G401.6 (cell line): ENCODE measurements around the gene CLIP1.
"Not testable (repeated sequence)": the region's sequence is repeated elsewhere in the genome, so short reads cannot be mapped to it uniquely, and the experiment has no call there.

ENCODE experiments used
- FAIRE-seq: peaks from 2 replicates; lab custom pipeline; 2012; peaks lifted over from hg19 to GRCh38; lab: Jason Lieb, UNC

The CLIP1 gene

GRCh38 chr12:122421821-122422729 lies at the start of gene CLIP1:
Gene CLIP1, minus strand, starts transcription at chr12:122422669. Its CDS starts 42,217 bp downstream, at chr12:122380452.
- no peak for FAIRE-seq

- peak; percentile 90 for FAIRE-seq
Observed at GRCh38 chr12:122471324-122472226, 49.1 kb upstream of the CLIP1 start.

GRCh38 chr12:122470576-122470975 lies 48.1 kb upstream of the CLIP1 start:
- FAIRE-seq, result not testable (repeated sequence)

GRCh38 chr12:122469856-122470255 lies 47.4 kb upstream of the CLIP1 start:
- not testable (repeated sequence) for FAIRE-seq

GRCh38 chr12:122467983-122468382 lies 45.5 kb upstream of the CLIP1 start:
- FAIRE-seq, result no peak

GRCh38 chr12:122464317-122465042 lies 42.0 kb upstream of the CLIP1 start:
- FAIRE-seq, result not testable (repeated sequence)

GRCh38 chr12:122460641-122461040 lies 38.2 kb upstream of the CLIP1 start:
- no peak for FAIRE-seq

GRCh38 chr12:122460061-122460460 lies 37.6 kb upstream of the CLIP1 start:
- no peak for FAIRE-seq

GRCh38 chr12:122459211-122459610 lies 36.7 kb upstream of the CLIP1 start:
- no peak for FAIRE-seq

- no peak for FAIRE-seq
Observed at GRCh38 chr12:122458105-122459035, 35.9 kb upstream of the CLIP1 start.

- FAIRE-seq, result no peak
Observed at GRCh38 chr12:122457627-122458026, 35.2 kb upstream of the CLIP1 start.

GRCh38 chr12:122454739-122455138 lies 32.3 kb upstream of the CLIP1 start:
- no peak for FAIRE-seq

- FAIRE-seq, result no peak
Observed at GRCh38 chr12:122454250-122454721, 31.8 kb upstream of the CLIP1 start.

- FAIRE-seq, result no peak
Observed at GRCh38 chr12:122452701-122453285, 30.3 kb upstream of the CLIP1 start.

GRCh38 chr12:122449317-122449716 lies 26.8 kb upstream of the CLIP1 start:
- FAIRE-seq, result no peak

GRCh38 chr12:122447825-122448224 lies 25.4 kb upstream of the CLIP1 start:
- FAIRE-seq, result not testable (repeated sequence)

GRCh38 chr12:122446390-122446789 lies 23.9 kb upstream of the CLIP1 start:
- FAIRE-seq, result not testable (repeated sequence)

- FAIRE-seq, result not testable (repeated sequence)
Observed at GRCh38 chr12:122444071-122444470, 21.6 kb upstream of the CLIP1 start.

GRCh38 chr12:122438822-122439221 lies 16.4 kb upstream of the CLIP1 start:
- FAIRE-seq, result not testable (repeated sequence)

- FAIRE-seq, result no peak
Observed at GRCh38 chr12:122437656-122438121, 15.2 kb upstream of the CLIP1 start.
